SH-SY5Y (cell line): Measurements from ENCODE around the gene SLC6A13.

Experiments
- GATA2 ChIP-seq: IDR thresholded peaks from 2 replicates; pipeline ENCODE4 v1.6.1; 2011; ENCODE audit warnings: mild to moderate bottlenecking, low read depth, low read length
- GATA3 ChIP-seq: IDR thresholded peaks from 2 replicates; pipeline ENCODE4 v1.6.1; 2011; ENCODE audit warnings: low read depth, mild to moderate bottlenecking, low read length, moderate library complexity

GRCh38 chr12:184811-185575, 77.6 kb downstream of the SLC6A13 start:
- TF ChIP-seq GATA3 (no peak), GATA2 (no peak)
